Thoracic aorta (tissue), 2 donors: ENCODE measurements around the gene ABHD16B. TPM values are rescaled to one million over a fixed set of nuclear protein-coding genes. Genes with fewer than 3 reads are reported as not detected.

Experiments used
- ATAC-seq: fragments of 150-250 bp; one replicate; pipeline ENCODE4 v1.8.0; 2017; ENCODE audit warnings: low read depth; ENCODE audit not compliant: insufficient number of reproducible peaks, low FRiP score
- DNase-seq: peaks from one replicate; pipeline ENCODE4 v3.0.0-alpha.2; 2020; ENCODE audit warnings: low spot score
- H3K27ac ChIP-seq, 2 donors: fragments of 200-600 bp; sonication (generic); 1 replicate in 1 of 2; 2 replicates in 1 of 2; pipeline ENCODE4 v1.5.1; 2016; ENCODE audit warnings: mild to moderate bottlenecking in 2 of 2, moderate library complexity in 2 of 2
- H3K27me3 ChIP-seq: fragments of 200-600 bp; sonication (generic); replicated peaks from 2 replicates; pipeline ENCODE4 v1.6.0; 2016; ENCODE audit warnings: mild to moderate bottlenecking; ENCODE audit not compliant: insufficient read depth
- H3K36me3 ChIP-seq: fragments of 200-600 bp; sonication (generic); one replicate; pipeline ENCODE4 v1.5.1; 2016
- H3K4me1 ChIP-seq, 2 donors: fragments of 200-600 bp; sonication (generic); 1 replicate in 1 of 2; 2 replicates in 1 of 2; pipeline versions ENCODE4 v1.5.1 to v1.6.0; 2016; ENCODE audit warnings: low read depth in 2 of 2, mild to moderate bottlenecking in 1 of 2; ENCODE audit not compliant: control insufficient read depth in 1 of 2
- H3K4me3 ChIP-seq: fragments of 200-600 bp; sonication (generic); 2 replicates; pipeline ENCODE4 v1.5.1; 2016; ENCODE audit warnings: mild to moderate bottlenecking
- H3K9me3 ChIP-seq: fragments of 200-600 bp; sonication (generic); 2 replicates; pipeline ENCODE4 v1.5.1; 2016
- CTCF ChIP-seq: fragments of 200-600 bp; sonication (generic); IDR thresholded peaks from one replicate; pipeline ENCODE4 v1.5.1; 2019; ENCODE audit warnings: antibody characterized with exemption
- total RNA-seq, 2 donors: library from RNA; depleted of rRNA; stranded (reverse); fragments of >200 nt; gene quantifications; one replicate each; pipeline versions ENCODE4 v1.1.0 to v1.2.3, GENCODE V29; 2016

The ABHD16B gene
- total RNA-seq, 2 donors from 2014 or later, result not detected

- no peak for ATAC-seq
- no peak for TF ChIP-seq CTCF
- H3K4me3 ChIP-seq, result no peak overlapping the region
- H3K27me3 ChIP-seq, result peaks cover 3% of the 10 kb centered on the region
- H3K27ac ChIP-seq, result no peak overlapping the region
- no peak for DNase-seq
- no peaks in the 10 kb centered on the region for H3K9me3 ChIP-seq
- H3K36me3 ChIP-seq, result no peaks in the 10 kb centered on the region
- H3K4me1 ChIP-seq, result peaks cover 5 to 12% of the 10 kb centered on the region in 2 donors
Observed at GRCh38 chr20:63843222-63843621, 18.1 kb upstream of the ABHD16B start.

GRCh38 chr20:63843778-63844177, 17.5 kb upstream of the ABHD16B start:
- no peaks in the 10 kb centered on the region for H3K9me3 ChIP-seq
- peaks cover 3% of the 10 kb centered on the region for H3K27me3 ChIP-seq
- H3K36me3 ChIP-seq, result no peaks in the 10 kb centered on the region
- H3K4me3 ChIP-seq, result no peak overlapping the region
- DNase-seq (no peak), ATAC-seq (no peak)
- no peak overlapping the region for H3K27ac ChIP-seq
- peaks cover 5 to 12% of the 10 kb centered on the region in 2 donors for H3K4me1 ChIP-seq
- no peak for TF ChIP-seq CTCF

GRCh38 chr20:63844511-63844991, 16.7 kb upstream of the ABHD16B start:
- peaks cover 3% of the 10 kb centered on the region for H3K27me3 ChIP-seq
- ATAC-seq (no peak), DNase-seq (no peak)
- no peaks in the 10 kb centered on the region for H3K36me3 ChIP-seq
- H3K4me1 ChIP-seq, result peaks cover 5 to 12% of the 10 kb centered on the region in 2 donors
- no peak overlapping the region for H3K4me3 ChIP-seq
- H3K9me3 ChIP-seq, result no peaks in the 10 kb centered on the region
- no peak for TF ChIP-seq CTCF
- no peak overlapping the region for H3K27ac ChIP-seq

- no peak for DNase-seq
- Histone ChIP-seq H3K9me3 (no peaks in the 10 kb centered on the region), H3K4me3 (no peak overlapping the region), H3K27me3 (peaks cover 3% of the 10 kb centered on the region), H3K27ac (no peak overlapping the region), H3K36me3 (no peaks in the 10 kb centered on the region), H3K4me1 (peaks cover 5 to 12% of the 10 kb centered on the region in 2 donors)
- ATAC-seq, result no peak
- TF ChIP-seq CTCF, result no peak
Observed at GRCh38 chr20:63846128-63846771, 15.0 kb upstream of the ABHD16B start.

GRCh38 chr20:63846888-63847236, 14.4 kb upstream of the ABHD16B start:
- H3K36me3 ChIP-seq, result no peaks in the 10 kb centered on the region
- H3K4me1 ChIP-seq, result peaks cover 5 to 12% of the 10 kb centered on the region in 2 donors
- no peak overlapping the region for H3K27ac ChIP-seq
- no peak for ATAC-seq
- H3K27me3 ChIP-seq, result peaks cover 3% of the 10 kb centered on the region
- no peak for TF ChIP-seq CTCF
- no peaks in the 10 kb centered on the region for H3K9me3 ChIP-seq
- DNase-seq, result no peak
- H3K4me3 ChIP-seq, result no peak overlapping the region
